Measurements from ENCODE around the gene ZNF791.

DNA sequence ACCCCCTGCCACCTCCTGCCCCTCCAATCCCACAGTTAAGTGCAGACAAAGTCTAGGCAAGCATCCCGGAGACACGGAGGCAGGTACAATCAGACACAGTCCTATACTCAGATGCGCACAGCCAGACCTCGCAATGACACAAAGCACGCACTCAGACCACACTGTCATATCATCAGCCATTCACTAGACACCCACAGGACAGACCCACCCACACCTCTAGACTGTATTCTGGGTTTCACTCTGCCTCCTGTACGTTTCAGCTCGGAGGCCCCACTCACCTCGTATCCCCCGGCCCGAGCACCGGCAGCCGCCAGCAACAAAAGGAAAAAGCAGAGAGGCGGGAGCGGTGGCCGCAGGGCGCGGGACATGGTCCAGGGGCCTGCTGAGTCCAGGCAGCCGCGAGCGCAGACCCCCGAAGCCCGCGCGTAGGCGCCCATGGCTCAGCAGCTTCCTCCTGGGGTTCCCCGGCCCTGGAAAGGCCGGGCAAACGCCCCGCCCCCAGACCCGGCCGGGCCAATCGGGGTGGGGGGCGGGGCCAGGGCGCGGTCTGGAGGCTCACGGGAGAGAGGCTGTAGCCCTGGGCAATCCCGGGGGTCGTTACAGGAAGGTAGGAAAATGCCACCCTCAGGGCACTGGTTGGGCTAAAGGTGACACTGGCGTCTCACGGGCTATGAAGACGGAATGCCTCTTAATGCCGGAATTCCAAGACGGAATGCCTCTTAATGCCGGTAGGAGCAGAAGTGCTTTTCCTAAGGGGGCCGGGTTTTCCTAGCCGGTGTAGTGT lies 55.7 kb downstream of the ZNF791 start, which contains the start of the genes MAN2B1 and WDR83:
- TF ChIP-seq SUZ12 (IDR thresholded peaks at IDR 0.05; ENCODE audit: extremely low read depth, insufficient read depth, insufficient read length) (no peak), YY1 (IDR thresholded peaks at IDR 0.05; ENCODE audit: insufficient read depth, insufficient read length) (no peak), ZNF274 (IDR thresholded peaks at IDR 0.05; ENCODE audit: low read depth, low read length) (no peak)
